Gastrocnemius medialis (tissue), 4 donors: ENCODE measurements around the gene LRRD1. TPM values are rescaled to one million over a fixed set of nuclear protein-coding genes. Genes with fewer than 3 reads are reported as not detected.
"Not testable (repeated sequence)": the region's sequence is repeated elsewhere in the genome, so short reads cannot be mapped to it uniquely, and the experiment has no call there.

Experiments used
- ATAC-seq, 2 donors: fragments of 150-250 bp; one replicate each; pipeline ENCODE4 v1.9.1; 2016
- DNase-seq, 2 donors: peaks; one replicate each; pipeline ENCODE4 v3.0.0-alpha.2; 2019
- H3K27ac ChIP-seq, 4 donors: fragments of 200-600 bp; sonication (generic); 1 replicate in 1 of 4; 2 replicates in 3 of 4; pipeline ENCODE4 v1.5.1; 2016 to 2018; ENCODE audit warnings: mild to moderate bottlenecking in 2 of 4, moderate library complexity in 1 of 4
- H3K27me3 ChIP-seq, 3 donors: fragments of 200-600 bp; sonication (generic) in 2 of 3; 1 replicate in 1 of 3; 2 replicates in 2 of 3; pipeline versions ENCODE4 v1.5.1 to v1.6.0; 2016 to 2019; ENCODE audit warnings: mild to moderate bottlenecking in 1 of 3, moderate library complexity in 1 of 3
- H3K36me3 ChIP-seq, 2 donors: fragments of 200-600 bp; sonication (generic) in 1 of 2; one replicate each; pipeline ENCODE4 v1.5.1; 2017 to 2018
- H3K4me1 ChIP-seq, 2 donors: fragments of 200-600 bp; sonication (generic) in 1 of 2; one replicate each; pipeline ENCODE4 v1.5.1; 2016 to 2017; ENCODE audit warnings: mild to moderate bottlenecking in 2 of 2
- H3K4me3 ChIP-seq, 4 donors: fragments of 200-600 bp; sonication (generic) in 3 of 4; 1 replicate in 1 of 4; 2 replicates in 3 of 4; pipeline ENCODE4 v1.5.1; 2016 to 2019; ENCODE audit warnings: mild to moderate bottlenecking in 2 of 4
- H3K9me3 ChIP-seq, 3 donors: fragments of 200-600 bp; sonication (generic) in 2 of 3; 1 replicate in 1 of 3; 2 replicates in 2 of 3; pipeline ENCODE4 v1.5.1; 2016 to 2019
- CTCF ChIP-seq, 5 experiments: fragments of 450-650 bp in 3 of 5; fragments of 200-600 bp in 2 of 5; sonication (generic) in 2 of 5; IDR thresholded peaks in 4 of 5; conservative IDR thresholded peaks in 1 of 5; 1 replicate in 4 of 5; 2 replicates in 1 of 5; pipeline ENCODE4 v1.5.1; 2016 to 2019; ENCODE audit warnings: antibody characterized with exemption in 5 of 5, mild to moderate bottlenecking in 3 of 5, moderate library complexity in 3 of 5
- POLR2A ChIP-seq, 2 donors: fragments of 450-650 bp; IDR thresholded peaks; one replicate each; pipeline ENCODE4 v1.6.1; 2017; ENCODE audit warnings: antibody characterized with exemption in 2 of 2, mild to moderate bottlenecking in 2 of 2, moderate library complexity in 2 of 2
- in situ Hi-C, 4 donors: fragments of 200-750 bp; cut with MboI; loops; one replicate each; pipeline versions ENCODE4 v1.15.0 to v1.8.0; 2017; ENCODE audit warnings: low sequenced_read_pairs in 4 of 4
- intact Hi-C: fragments of 100-400 bp; cut with DNase I; formaldehyde crosslinking; loops from one replicate; pipeline ENCODE4 v1.15.1; 2023; ENCODE audit warnings: low total_unique reads
- microRNA-seq, 2 donors: library from miRNA; unstranded; fragments of <30 nt; microRNA quantifications; one replicate each; pipeline ENCODE4, GENCODE V29; 2016; ENCODE audit warnings: borderline replicate concordance in 2 of 2
- total RNA-seq, 4 donors: library from RNA; depleted of rRNA; stranded (reverse); fragments of >200 nt; gene quantifications; one replicate each; pipeline versions ENCODE4 v1.1.0 to v1.2.3, GENCODE V29; 2016

The LRRD1 gene
- total RNA-seq, 4 donors from 2014 or later: not detected

- no peak for ATAC-seq
- in situ Hi-C loops: no loop called here
- TF ChIP-seq POLR2A (IDR thresholded peaks at IDR 0.05) (no peak), CTCF (IDR thresholded peaks at IDR 0.05 in 4 of 5, conservative IDR thresholded peaks at IDR 0.05 in 1 of 5) (no peak)
Measured at GRCh38 chr7:92108821-92109220, 70.1 kb downstream of the LRRD1 start.

GRCh38 chr7:92102862-92103261 lies 76.1 kb downstream of the LRRD1 start:
- H3K4me1 ChIP-seq, in situ Hi-C loops, H3K27ac ChIP-seq, DNase-seq, H3K27me3 ChIP-seq, H3K4me3 ChIP-seq, H3K9me3 ChIP-seq, ATAC-seq, intact Hi-C loops: not testable (repeated sequence)
- peaks cover 9 to 94% of the 10 kb centered on the region in 2 donors for H3K36me3 ChIP-seq

More at GRCh38 chr7:92108821-92109220, 70.1 kb downstream of the LRRD1 start:
- no peak for DNase-seq
- no peaks in the 10 kb centered on the region for H3K9me3 ChIP-seq
- peaks cover 0 to 51% of the 10 kb centered on the region in 2 donors for H3K36me3 ChIP-seq
- H3K27me3 ChIP-seq: no peaks in the 10 kb centered on the region
- H3K4me3 ChIP-seq: no peak overlapping the region
- no peaks in the 10 kb centered on the region for H3K4me1 ChIP-seq
- no peak overlapping the region for H3K27ac ChIP-seq
- intact Hi-C loops: no loop called here

- peaks cover 9 to 95% of the 10 kb centered on the region in 2 donors for H3K36me3 ChIP-seq
- DNase-seq (no peak), ATAC-seq (no peak)
- in situ Hi-C loops: no loop called here
- no peak overlapping the region for H3K27ac ChIP-seq
- H3K27me3 ChIP-seq: no peaks in the 10 kb centered on the region
- H3K4me3 ChIP-seq: no peak overlapping the region
- TF ChIP-seq POLR2A (IDR thresholded peaks at IDR 0.05) (no peak), CTCF (IDR thresholded peaks at IDR 0.05 in 4 of 5, conservative IDR thresholded peaks at IDR 0.05 in 1 of 5) (no peak)
- intact Hi-C loops: no loop called here
- no peaks in the 10 kb centered on the region for H3K9me3 ChIP-seq
- H3K4me1 ChIP-seq: no peaks in the 10 kb centered on the region
Measured at GRCh38 chr7:92100534-92100933, 78.4 kb downstream of the LRRD1 start.

GRCh38 chr7:92095380-92095779 lies 83.6 kb downstream of the LRRD1 start:
- TF ChIP-seq CTCF (IDR thresholded peaks at IDR 0.05 in 4 of 5, conservative IDR thresholded peaks at IDR 0.05 in 1 of 5): no peak
- TF ChIP-seq POLR2A (IDR thresholded peaks at IDR 0.05): no peak
- peaks cover 7 to 90% of the 10 kb centered on the region in 2 donors for H3K36me3 ChIP-seq
- H3K4me1 ChIP-seq: no peaks in the 10 kb centered on the region
- H3K4me3 ChIP-seq: no peak overlapping the region
- H3K27ac ChIP-seq: no peak overlapping the region
- in situ Hi-C loops: no loop called here
- no peaks in the 10 kb centered on the region for H3K9me3 ChIP-seq
- no peaks in the 10 kb centered on the region for H3K27me3 ChIP-seq
- ATAC-seq: no peak
- no peak for DNase-seq
- intact Hi-C loops: loop anchor here (10.0 kb wide), 1 partner anchor 119 kb away; no protein-coding TSS in a partner anchor

Small RNA genes lying within 50 kb of the gene (microRNA-seq; reads per million reads assigned to microRNA genes)
- 0 reads per million in 2 donors for gene MIR1285-1

Other genes starting within 250 kb of the LRRD1 start
- gene AKAP9, start 238.3 kb downstream of the LRRD1 start, total RNA-seq: 10 to 100 TPM; 25.4 to 80.0 (median 40.6) TPM
- gene CYP51A1, start 44.7 kb downstream of the LRRD1 start, total RNA-seq: 10 to 100 TPM in 2 of 4 donors, 1 to 10 TPM in 2; 4.7 to 13.3 (median 9.7) TPM
- 10 to 100 TPM; 28.7 to 47.6 (median 32.5) TPM for gene KRIT1, start 66.8 kb upstream of the LRRD1 start, total RNA-seq
- 10 to 100 TPM; 11.5 to 24.2 (median 12.5) TPM for gene ANKIB1, start 66.8 kb upstream of the LRRD1 start, total RNA-seq